RPMI7951 (cell line): ENCODE data around the gene PXDN. TPM values are rescaled to one million over a fixed set of nuclear protein-coding genes. Genes with fewer than 3 reads are reported as not detected.
"Not testable (repeated sequence)": the region's sequence is repeated elsewhere in the genome, so short reads cannot be mapped to it uniquely, and the experiment has no call there.

Experiments
- DNase-seq: peaks from one replicate; pipeline ENCODE4 v3.0.0-alpha.2; 2012; ENCODE audit warnings: low read depth
- total RNA-seq: library from RNA; depleted of rRNA; stranded (reverse); fragments of >200 nt; shearing (Covaris generic); gene quantifications from 2 replicates; pipeline ENCODE4 v1.2.3, GENCODE V29; 2014

PXDN gene
- total RNA-seq, 1 experiment from 2014 or later, result 272 TPM

GRCh38 chr2:1777156-1777555, 32.8 kb upstream of the PXDN start:
- no peak for DNase-seq

- no peak for DNase-seq
Observed at GRCh38 chr2:1775511-1776035, 31.3 kb upstream of the PXDN start.

- DNase-seq, result no peak
Observed at GRCh38 chr2:1774929-1775328, 30.6 kb upstream of the PXDN start.

DNA sequence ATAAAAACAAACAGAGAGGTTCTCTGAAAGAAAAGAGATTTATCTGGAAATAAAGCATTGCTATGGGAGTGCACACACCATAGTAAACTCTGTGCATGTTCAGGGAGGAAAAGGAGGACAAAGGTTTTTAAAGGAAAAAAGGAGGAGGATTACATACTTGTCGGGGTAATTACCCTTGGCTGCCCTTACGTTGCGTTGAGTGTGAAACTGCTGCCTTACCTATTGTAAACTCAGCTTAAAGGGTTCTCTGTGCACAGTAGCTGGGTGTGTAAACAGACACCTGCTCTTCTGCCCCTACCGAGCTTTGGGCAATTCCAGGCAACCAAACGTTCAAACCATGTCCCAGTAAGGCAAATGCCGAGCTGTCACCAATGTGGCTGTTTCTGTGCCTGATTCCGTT, 29.6 kb upstream of the PXDN start:
- DNase-seq, result no peak

DNA sequence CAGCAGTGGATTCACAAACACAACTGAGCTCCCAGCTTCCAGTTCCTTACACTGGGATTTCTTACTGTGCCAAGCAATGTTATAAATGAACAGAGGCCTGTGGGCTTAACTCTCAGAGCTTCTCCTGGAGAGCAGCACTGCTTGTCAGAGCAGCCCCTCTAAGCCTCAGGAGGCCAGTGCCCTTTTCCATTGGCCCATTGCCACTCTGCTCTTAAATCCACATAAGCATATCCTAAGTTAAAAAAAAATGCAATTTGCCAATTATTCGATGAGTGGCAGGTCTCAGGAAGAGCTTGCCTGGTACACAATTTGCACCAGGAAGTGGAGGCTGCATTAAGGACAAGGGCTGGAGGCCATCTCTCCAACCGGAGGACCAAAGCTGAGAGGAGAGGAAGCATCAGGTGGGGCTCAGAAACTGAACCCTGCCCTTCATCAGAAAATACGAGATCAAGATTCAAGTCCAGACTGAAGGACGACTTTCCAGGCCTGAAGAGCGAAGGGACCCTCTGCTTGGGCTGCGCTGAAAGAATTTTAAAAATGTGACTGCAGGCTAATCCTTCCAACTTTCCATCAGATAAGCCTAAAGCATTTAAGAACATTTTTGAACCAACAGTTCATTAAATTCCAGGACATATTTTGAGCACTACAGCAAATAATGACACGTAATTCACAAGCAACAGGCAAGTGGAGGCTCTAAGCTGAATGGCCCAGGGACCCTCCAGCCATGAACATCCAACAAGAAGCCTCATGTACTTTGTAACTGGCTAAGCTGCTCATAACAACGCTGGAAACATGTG, 28.4 kb upstream of the PXDN start:
- no peak for DNase-seq

GRCh38 chr2:1771626-1772280, 27.4 kb upstream of the PXDN start:
- no peak for DNase-seq

- no peak for DNase-seq
Observed at GRCh38 chr2:1770566-1771380, 26.5 kb upstream of the PXDN start.

GRCh38 chr2:1769703-1770422, 25.5 kb upstream of the PXDN start:
- peak; percentile 60 for DNase-seq

- DNase-seq, result no peak
Observed at GRCh38 chr2:1767939-1768691, 23.8 kb upstream of the PXDN start.

- no peak for DNase-seq
Observed at GRCh38 chr2:1766851-1767811, 22.8 kb upstream of the PXDN start.

GRCh38 chr2:1766425-1766824, 22.1 kb upstream of the PXDN start:
- DNase-seq, result no peak

DNA sequence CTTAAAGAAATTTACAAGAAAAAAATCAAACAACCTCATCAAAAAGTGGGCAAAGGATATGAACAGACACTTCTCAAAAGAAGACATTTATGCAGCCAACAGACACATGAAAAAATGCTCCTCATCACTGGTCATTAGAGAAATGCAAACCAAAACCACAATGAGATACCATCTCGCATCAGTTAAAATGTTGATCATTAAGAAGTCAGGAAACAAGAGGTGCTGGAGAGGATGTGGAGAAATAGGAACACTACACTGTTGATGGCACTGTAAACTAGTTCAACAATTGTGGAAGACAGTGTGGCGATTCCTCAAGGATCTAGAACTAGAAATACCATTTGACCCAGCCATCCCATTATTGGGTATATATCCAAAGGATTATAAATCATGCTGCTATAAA, 20.9 kb upstream of the PXDN start:
- peak; percentile 63 for DNase-seq

- no peak for DNase-seq
Observed at GRCh38 chr2:1759611-1759930, 15.3 kb upstream of the PXDN start.

- DNase-seq, result no peak
Observed at GRCh38 chr2:1758774-1759610, 14.7 kb upstream of the PXDN start.

DNA sequence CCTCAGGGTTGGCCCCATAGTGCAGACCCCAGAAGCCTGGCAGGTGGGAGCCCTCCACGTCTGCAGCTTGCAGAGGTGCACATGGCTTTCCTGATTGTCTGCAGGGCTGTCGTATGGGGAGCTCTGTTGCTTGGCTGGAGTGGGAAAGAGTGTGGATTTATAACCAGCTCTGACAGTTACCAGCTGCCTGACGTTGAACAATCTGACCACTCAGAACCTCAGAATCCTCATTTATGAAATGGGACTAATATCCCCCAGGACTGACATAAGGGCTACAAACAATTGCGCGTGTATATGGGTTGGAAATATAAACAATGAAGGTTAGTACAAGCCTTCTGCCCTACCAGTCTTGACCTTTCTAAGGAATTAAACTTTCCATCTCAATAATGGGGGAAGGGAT, 13.9 kb upstream of the PXDN start:
- no peak for DNase-seq

- DNase-seq, result no peak
Observed at GRCh38 chr2:1757567-1757966, 13.3 kb upstream of the PXDN start.

DNA sequence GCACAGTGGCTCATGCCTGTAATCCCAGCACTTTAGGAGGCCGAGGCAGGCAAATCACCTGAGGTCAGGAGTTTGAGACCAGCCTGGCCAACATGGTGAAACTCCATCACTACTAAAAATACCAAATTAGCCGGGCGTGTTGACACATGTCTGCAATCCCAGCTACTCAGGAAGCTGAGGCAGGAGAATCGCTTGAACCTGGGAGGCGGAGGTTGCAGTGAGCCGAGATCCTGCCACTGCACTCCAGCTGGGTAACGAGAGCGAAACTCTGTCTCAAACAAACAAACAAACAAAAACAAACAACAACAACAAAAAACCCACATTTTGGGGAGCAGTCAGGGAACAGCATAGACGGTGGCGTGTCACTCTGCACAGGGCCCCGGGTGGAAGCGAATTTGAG, 12.8 kb upstream of the PXDN start:
- not testable (repeated sequence) for DNase-seq

DNA sequence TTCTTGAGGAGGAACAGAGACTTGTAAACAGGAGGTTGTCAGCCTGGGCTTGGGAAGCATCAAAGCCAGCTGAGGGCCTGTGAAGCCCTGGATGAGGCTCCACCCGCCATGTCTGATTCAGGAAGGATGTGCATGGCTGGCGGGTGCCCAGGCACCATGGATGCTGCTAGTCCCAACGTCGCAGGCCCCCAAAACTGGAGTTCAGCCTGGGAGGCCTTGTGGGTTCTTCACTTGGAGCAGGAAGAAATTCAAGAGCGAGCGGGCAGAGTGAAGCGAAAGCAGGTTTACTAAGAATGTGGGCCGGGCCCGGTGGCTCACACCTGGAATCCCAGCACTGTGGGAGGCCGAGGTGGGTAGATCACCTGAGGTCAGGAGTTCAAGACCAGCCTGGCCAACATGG, 12.1 kb upstream of the PXDN start:
- DNase-seq, result peak; percentile 48
